IMR-90 (cell line): ENCODE measurements around the gene ICAM2.

Experiments
- CEBPB ChIP-seq: IDR thresholded peaks from 2 replicates; pipeline ENCODE4 v1.6.1; 2012; ENCODE audit warnings: low read depth, low read length, improper control_type of control experiment
- CTCF ChIP-seq: conservative IDR thresholded peaks from 2 replicates; pipeline ENCODE4 v1.5.1; 2012; ENCODE audit warnings: mild to moderate bottlenecking, low read depth, low read length, improper control_type of control experiment
- MXI1 ChIP-seq: IDR thresholded peaks from 2 replicates; pipeline ENCODE4 v1.6.1; 2012; ENCODE audit warnings: low read depth, mild to moderate bottlenecking, low read length, moderate library complexity, borderline replicate concordance
- POLR2A ChIP-seq: IDR thresholded peaks from 2 replicates; pipeline ENCODE4 v1.6.1; 2012; ENCODE audit warnings: mild to moderate bottlenecking, low read depth, low read length
- RFX5 ChIP-seq: IDR thresholded peaks from 2 replicates; pipeline ENCODE4 v1.8.0; 2012; ENCODE audit warnings: low read depth, mild to moderate bottlenecking, low read length, moderate library complexity
- USF2 ChIP-seq: fragments of 150-350 bp; IDR thresholded peaks from 2 replicates; pipeline ENCODE4 v1.6.1; 2017; ENCODE audit warnings: mild to moderate bottlenecking, antibody characterized with exemption, low read length, low read depth

- no peak for TF ChIP-seq CTCF
- no peak for TF ChIP-seq USF2
- TF ChIP-seq CEBPB = no peak
- no peak for TF ChIP-seq RFX5
- no peak for TF ChIP-seq POLR2A
- no peak for TF ChIP-seq MXI1
Measured at GRCh38 chr17:63962298-63962744, 58.1 kb downstream of the ICAM2 start.
